OCI-LY1 (cell line): ENCODE results near the gene WDHD1.

Source experiments
- H2AFZ ChIP-seq: fragments of 200-600 bp; sonication (generic), shearing (Covaris generic); 2 replicates; pipeline ENCODE4 v1.6.0; 2014; ENCODE audit warnings: antibody characterized with exemption, mild to moderate bottlenecking, low read length
- H3F3A ChIP-seq: fragments of 200-600 bp; sonication (generic), shearing (Covaris generic); 2 replicates; pipeline ENCODE4 v1.6.0; 2014; ENCODE audit warnings: mild to moderate bottlenecking, antibody characterized with exemption, low read length, moderate library complexity; ENCODE audit not compliant: insufficient read depth
- H3K27ac ChIP-seq: fragments of 200-600 bp; sonication (generic); 2 replicates; pipeline ENCODE4 v1.5.1; 2014; ENCODE audit warnings: low read length, mixed run types, mild to moderate bottlenecking, low read depth; ENCODE audit not compliant: poor library complexity, severe bottlenecking
- H3K27me3 ChIP-seq: fragments of 200-600 bp; sonication (generic); 2 replicates; pipeline ENCODE4 v1.6.0; 2014; ENCODE audit warnings: antibody characterized with exemption, mild to moderate bottlenecking, low read length, moderate library complexity; ENCODE audit not compliant: insufficient read depth
- H3K36me3 ChIP-seq: fragments of 200-600 bp; sonication (generic); 2 replicates; pipeline ENCODE4 v1.6.1; 2014; ENCODE audit warnings: mild to moderate bottlenecking, antibody characterized with exemption, low read length, moderate library complexity, mixed read lengths; ENCODE audit not compliant: insufficient read depth
- H3K4me1 ChIP-seq: fragments of 200-600 bp; sonication (generic); 2 replicates; pipeline ENCODE4 v1.5.1; 2014; ENCODE audit warnings: mild to moderate bottlenecking, low read length, moderate library complexity; ENCODE audit not compliant: insufficient read depth, severe bottlenecking
- H3K4me2 ChIP-seq: fragments of 200-600 bp; sonication (generic), shearing (Covaris generic); 2 replicates; pipeline ENCODE4 v1.6.1; 2014; ENCODE audit warnings: low read length
- H3K4me3 ChIP-seq: fragments of 200-600 bp; sonication (generic); 2 replicates; pipeline ENCODE4 v1.5.1; 2014; ENCODE audit warnings: low read length, low read depth, mild to moderate bottlenecking, mixed read lengths; ENCODE audit not compliant: poor library complexity, severe bottlenecking
- H3K79me2 ChIP-seq: fragments of 200-600 bp; shearing (Covaris generic); 2 replicates; pipeline ENCODE4 v1.6.1; 2016; ENCODE audit warnings: mixed run types, low read length, mixed read lengths; ENCODE audit not compliant: insufficient read depth
- H3K9ac ChIP-seq: fragments of 200-600 bp; sonication (generic), shearing (Covaris generic); 2 replicates; pipeline ENCODE4 v1.6.1; 2014; ENCODE audit warnings: mild to moderate bottlenecking, low read length, mixed read lengths
- H3K9me2 ChIP-seq: fragments of 200-600 bp; sonication (generic), shearing (Covaris generic); 2 replicates; pipeline ENCODE4 v1.6.1; 2014; ENCODE audit warnings: low read depth, mild to moderate bottlenecking, low read length, mixed read lengths
- H3K9me3 ChIP-seq: fragments of 200-600 bp; shearing (Covaris generic); 2 replicates; pipeline ENCODE4 v1.6.1; 2014; ENCODE audit warnings: low read length, mixed read lengths
- H4K20me1 ChIP-seq: fragments of 200-600 bp; sonication (generic), shearing (Covaris generic); 2 replicates; pipeline ENCODE4 v1.6.0; 2016; ENCODE audit warnings: mild to moderate bottlenecking, low read length; ENCODE audit not compliant: insufficient read depth
- EZH2 ChIP-seq: fragments of 200-600 bp; sonication (generic), shearing (Covaris generic); IDR thresholded peaks from 2 replicates; pipeline ENCODE4 v1.8.0; 2017; ENCODE audit warnings: borderline replicate concordance, mixed run types, mild to moderate bottlenecking, antibody characterized with exemption, low read length, moderate library complexity, mixed read lengths
- TF ChIP-seq, protein P1 (sequence below): fragments of 200-600 bp; sonication (generic), shearing (Covaris generic); IDR thresholded peaks from 2 replicates; pipeline ENCODE4 v1.5.1; 2017; ENCODE audit warnings: mild to moderate bottlenecking, antibody characterized with exemption, low read length, moderate library complexity, mixed read lengths

Gene WDHD1

DNA sequence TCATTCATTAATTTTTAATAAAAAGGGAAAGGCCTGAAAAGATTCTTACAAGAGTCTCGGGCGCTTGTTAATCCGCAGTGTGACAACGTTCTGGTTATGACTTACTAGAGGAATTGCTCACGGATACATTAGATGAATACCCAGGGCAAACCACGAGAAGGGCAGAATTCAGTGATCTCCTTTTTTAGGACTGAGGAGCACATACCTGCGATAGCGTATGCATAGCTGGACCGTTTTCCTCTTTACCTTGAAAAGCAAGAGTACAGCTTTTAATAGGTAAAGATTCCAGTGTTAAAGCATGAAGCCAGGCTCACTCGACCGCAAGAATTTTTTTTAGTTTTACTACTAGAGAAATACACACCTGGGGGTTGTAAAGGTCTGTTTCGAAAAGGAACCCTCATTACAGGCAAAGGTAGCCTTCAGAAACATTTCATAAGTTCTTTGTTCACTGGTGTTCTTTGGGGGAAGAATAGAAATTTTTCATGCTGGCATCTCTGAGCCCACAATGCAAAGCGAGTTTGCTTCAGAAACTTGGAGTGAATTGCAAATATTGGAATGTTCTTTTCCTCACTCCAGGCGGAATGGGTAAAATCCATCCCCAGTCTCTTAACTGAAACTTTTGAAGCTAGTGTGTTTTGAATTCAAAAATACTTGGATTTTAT is 25.5 kb upstream of the WDHD1 start:
- Histone ChIP-seq H3K9me3 (no peaks in the 10 kb centered on the region), H3K9me2 (no peaks in the 10 kb centered on the region), H3K9ac (peak overlapping the region; percentile 95), H3K79me2 (peaks cover 55% of the 10 kb centered on the region), H3K36me3 (peaks cover 41% of the 10 kb centered on the region), H3K27ac (peak overlapping the region; percentile 62), H3F3A (0 out of 2 replicates have a peak, but pooled peaks cover 7% of the 10 kb centered on the region), H3K4me2 (peak overlapping the region; percentile 91), H3K4me1 (peaks cover 22% of the 10 kb centered on the region), H4K20me1 (no peaks in the 10 kb centered on the region), H2AFZ (no peak overlapping the region), H3K4me3 (peak overlapping the region; percentile 90), H3K27me3 (no peaks in the 10 kb centered on the region)
- no peak for TF ChIP-seq EZH2
- TF ChIP-seq, protein P1, sequence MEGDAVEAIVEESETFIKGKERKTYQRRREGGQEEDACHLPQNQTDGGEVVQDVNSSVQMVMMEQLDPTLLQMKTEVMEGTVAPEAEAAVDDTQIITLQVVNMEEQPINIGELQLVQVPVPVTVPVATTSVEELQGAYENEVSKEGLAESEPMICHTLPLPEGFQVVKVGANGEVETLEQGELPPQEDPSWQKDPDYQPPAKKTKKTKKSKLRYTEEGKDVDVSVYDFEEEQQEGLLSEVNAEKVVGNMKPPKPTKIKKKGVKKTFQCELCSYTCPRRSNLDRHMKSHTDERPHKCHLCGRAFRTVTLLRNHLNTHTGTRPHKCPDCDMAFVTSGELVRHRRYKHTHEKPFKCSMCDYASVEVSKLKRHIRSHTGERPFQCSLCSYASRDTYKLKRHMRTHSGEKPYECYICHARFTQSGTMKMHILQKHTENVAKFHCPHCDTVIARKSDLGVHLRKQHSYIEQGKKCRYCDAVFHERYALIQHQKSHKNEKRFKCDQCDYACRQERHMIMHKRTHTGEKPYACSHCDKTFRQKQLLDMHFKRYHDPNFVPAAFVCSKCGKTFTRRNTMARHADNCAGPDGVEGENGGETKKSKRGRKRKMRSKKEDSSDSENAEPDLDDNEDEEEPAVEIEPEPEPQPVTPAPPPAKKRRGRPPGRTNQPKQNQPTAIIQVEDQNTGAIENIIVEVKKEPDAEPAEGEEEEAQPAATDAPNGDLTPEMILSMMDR, result no peak

DNA sequence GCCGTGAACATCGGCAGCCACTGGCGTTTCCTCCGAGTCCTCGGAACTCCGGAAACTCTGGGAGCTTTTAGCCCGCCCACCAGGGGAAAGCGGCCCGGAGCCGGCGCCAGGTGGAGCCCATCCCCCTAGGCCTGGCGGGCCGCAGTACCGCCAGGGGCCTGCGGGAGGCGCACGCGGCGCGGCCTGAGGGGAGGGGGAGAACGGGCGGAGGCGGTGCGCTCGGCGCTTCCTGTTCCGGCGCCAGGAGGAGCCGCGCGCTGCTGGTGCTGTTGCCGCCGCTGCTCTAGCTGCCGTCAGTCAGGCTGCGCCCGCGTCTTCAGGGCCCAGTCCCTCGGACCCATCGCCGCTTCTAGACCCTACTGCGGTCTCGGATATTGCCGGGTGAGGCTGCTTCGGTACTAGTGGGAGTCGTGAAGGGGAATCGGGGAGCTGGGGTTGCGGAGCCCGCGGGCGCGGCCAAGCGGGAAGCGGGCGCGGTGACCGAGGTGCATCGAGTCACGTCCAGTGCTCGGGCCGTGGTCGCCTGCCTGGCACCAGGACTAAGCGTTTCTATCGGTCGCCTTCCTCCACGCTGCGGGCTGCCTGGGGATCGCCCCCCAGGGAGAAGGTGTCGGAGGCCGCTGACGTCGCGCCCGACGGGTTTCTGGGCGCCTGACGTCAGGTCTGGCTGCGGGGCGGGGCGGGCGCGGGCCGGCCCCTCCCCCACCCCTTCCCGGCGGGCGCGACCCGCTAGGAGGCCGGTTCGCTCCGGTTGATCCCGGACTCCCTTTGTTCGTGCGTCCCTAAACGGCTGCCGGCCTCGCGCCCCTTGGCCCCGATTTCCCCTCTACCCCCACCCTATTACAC is 24.7 kb upstream of the WDHD1 start, which contains the start of gene MAPK1IP1L:
Gene MAPK1IP1L (plus strand): TSS at position 225 of the 846 bp plus-strand sequence. CDS start 10,037 bp downstream, outside the sequence.
- H3K4me3 ChIP-seq, result peak within 1 kb of the TSS; percentile 90
- peaks cover 22% of the 10 kb centered on the region for H3K4me1 ChIP-seq
- no peaks in the 10 kb centered on the region for H3K27me3 ChIP-seq
- H3K79me2 ChIP-seq, result peaks cover 48% of the 10 kb centered on the region
- no peaks in the 10 kb centered on the region for H3K9me3 ChIP-seq
- 0 out of 2 replicates have a peak, but pooled peaks cover 7% of the 10 kb centered on the region for H3F3A ChIP-seq
- H2AFZ ChIP-seq, result peak within 1 kb of the TSS; percentile 61
- H3K27ac ChIP-seq, result peak within 1 kb of the TSS; percentile 78
- H3K4me2 ChIP-seq, result peak within 1 kb of the TSS; percentile 91
- H4K20me1 ChIP-seq, result no peaks in the 10 kb centered on the region
- H3K9me2 ChIP-seq, result no peaks in the 10 kb centered on the region
- H3K36me3 ChIP-seq, result peaks cover 36% of the 10 kb centered on the region
- H3K9ac ChIP-seq, result peak within 1 kb of the TSS; percentile 95
- no peak for TF ChIP-seq EZH2
- TF ChIP-seq, protein P1, result peak; percentile 94

DNA sequence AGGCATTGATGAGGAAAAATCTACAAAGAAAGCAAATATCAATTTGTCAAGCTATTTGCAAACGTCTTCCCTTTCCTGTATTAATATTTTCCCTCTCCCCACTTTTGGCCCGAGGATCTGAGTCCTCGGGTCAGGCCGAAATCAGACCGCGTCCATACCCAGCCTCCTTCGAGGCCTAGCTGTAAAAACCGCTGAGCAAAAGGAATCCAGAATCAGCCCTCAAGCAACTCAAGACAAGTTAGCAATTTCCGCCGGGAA is 24.2 kb upstream of the WDHD1 start:
- peaks cover 42% of the 10 kb centered on the region for H3K79me2 ChIP-seq
- H2AFZ ChIP-seq, result peak overlapping the region; percentile 61
- peaks cover 22% of the 10 kb centered on the region for H3K4me1 ChIP-seq
- peak overlapping the region; percentile 91 for H3K4me2 ChIP-seq
- peak overlapping the region; percentile 72 for H3K27ac ChIP-seq
- no peak for TF ChIP-seq EZH2
- TF ChIP-seq, protein P1, result no peak
- peak overlapping the region; percentile 95 for H3K9ac ChIP-seq
- H3K36me3 ChIP-seq, result peaks cover 33% of the 10 kb centered on the region
- peak overlapping the region; percentile 90 for H3K4me3 ChIP-seq
- H3K9me2 ChIP-seq, result no peaks in the 10 kb centered on the region
- no peaks in the 10 kb centered on the region for H3K9me3 ChIP-seq
- H3F3A ChIP-seq, result 0 out of 2 replicates have a peak, but pooled peaks cover 7% of the 10 kb centered on the region
- H3K27me3 ChIP-seq, result no peaks in the 10 kb centered on the region
- no peaks in the 10 kb centered on the region for H4K20me1 ChIP-seq
